Measurements from ENCODE around the gene POLR3C.
"Not testable (repeated sequence)": the region's sequence is repeated elsewhere in the genome, so short reads cannot be mapped to it uniquely, and the experiment has no call there.

POLR3C gene

DNA sequence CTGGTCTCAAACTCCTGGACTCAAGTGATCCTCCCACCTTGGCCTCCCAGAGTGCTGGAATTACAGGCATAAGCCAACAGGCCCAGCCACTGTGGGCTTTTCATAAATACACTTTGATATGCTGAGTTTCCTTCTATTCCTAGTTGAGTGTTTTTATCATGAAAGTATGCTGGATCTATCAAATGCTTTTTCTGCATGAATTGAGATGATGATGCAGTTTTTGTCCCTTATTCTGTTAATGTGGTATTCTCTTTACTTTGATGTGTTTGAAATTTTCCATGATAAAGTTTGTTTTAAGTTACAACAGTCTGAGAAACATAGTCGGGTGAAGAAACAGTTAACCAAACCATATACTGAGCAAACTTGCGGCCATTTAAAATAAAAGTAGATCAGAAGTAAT is 24.2 kb upstream of the POLR3C start:
- H3K27ac Mint-ChIP-seq = no peak overlapping the region
- peaks cover 30 to 54% of the 10 kb centered on the region in 2 donors for H3K4me1 Mint-ChIP-seq
- H3K4me3 Mint-ChIP-seq = no peak overlapping the region
- peaks cover 37 to 52% of the 10 kb centered on the region in 2 donors for H3K36me3 Mint-ChIP-seq
- DNase-seq (no peak), ATAC-seq (replicated peaks) (no peak)
- peaks cover 13 to 19% of the 10 kb centered on the region in 2 donors for H3K9me3 Mint-ChIP-seq
- H3K27me3 Mint-ChIP-seq = no peaks in the 10 kb centered on the region

GRCh38 chr1:145804235-145805045 is 19.6 kb upstream of the POLR3C start:
- H3K27ac Mint-ChIP-seq = no peak overlapping the region
- H3K27me3 Mint-ChIP-seq = no peaks in the 10 kb centered on the region
- H3K4me3 Mint-ChIP-seq = no peak overlapping the region
- H3K36me3 Mint-ChIP-seq = peaks cover 8 to 14% of the 10 kb centered on the region in 2 donors
- DNase-seq = no peak
- peaks cover 0 to 2% of the 10 kb centered on the region in 2 donors for H3K9me3 Mint-ChIP-seq
- peaks cover 34 to 57% of the 10 kb centered on the region in 2 donors for H3K4me1 Mint-ChIP-seq
- no peak for ATAC-seq (replicated peaks)

GRCh38 chr1:145805057-145805456 is 18.9 kb upstream of the POLR3C start:
- no peak overlapping the region for H3K4me3 Mint-ChIP-seq
- H3K4me1 Mint-ChIP-seq = peaks cover 32 to 54% of the 10 kb centered on the region in 2 donors
- H3K36me3 Mint-ChIP-seq = peaks cover 3 to 8% of the 10 kb centered on the region in 2 donors
- DNase-seq = no peak
- no peaks in the 10 kb centered on the region for H3K9me3 Mint-ChIP-seq
- ATAC-seq (replicated peaks) = no peak
- no peak overlapping the region for H3K27ac Mint-ChIP-seq
- H3K27me3 Mint-ChIP-seq = no peaks in the 10 kb centered on the region

GRCh38 chr1:145806408-145806807 is 17.6 kb upstream of the POLR3C start:
- Mint-ChIP-seq H3K27me3 (no peaks in the 10 kb centered on the region), H3K9me3 (no peaks in the 10 kb centered on the region), H3K4me1 (peaks cover 28 to 44% of the 10 kb centered on the region in 2 donors), H3K27ac (no peak overlapping the region), H3K36me3 (peaks cover 3 to 4% of the 10 kb centered on the region in 2 donors), H3K4me3 (no peak overlapping the region)
- ATAC-seq (replicated peaks) (no peak), DNase-seq (no peak)

DNA sequence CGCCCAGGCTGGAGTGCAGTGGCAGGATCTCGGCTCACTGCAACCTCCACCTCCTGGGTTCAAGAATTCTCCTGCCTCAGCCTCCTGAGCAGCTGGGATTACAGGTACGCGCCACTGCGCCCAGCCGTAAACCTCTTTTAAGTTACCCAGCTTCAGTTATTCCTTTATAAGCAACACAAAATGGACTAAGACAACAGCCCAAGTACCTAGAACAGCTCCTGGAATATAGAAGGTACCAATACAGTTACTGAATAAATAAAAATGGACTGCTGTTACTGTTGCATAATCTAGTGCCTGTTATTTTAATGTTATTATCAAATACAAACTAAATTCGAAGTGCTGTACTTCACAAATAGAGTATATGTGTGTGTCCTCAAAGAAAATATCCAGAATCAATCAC is 17.2 kb upstream of the POLR3C start:
- Mint-ChIP-seq H3K4me3 (no peak overlapping the region), H3K27me3 (no peaks in the 10 kb centered on the region), H3K36me3 (peaks cover 0 to 3% of the 10 kb centered on the region in 2 donors), H3K27ac (no peak overlapping the region), H3K9me3 (no peaks in the 10 kb centered on the region), H3K4me1 (peaks cover 24 to 40% of the 10 kb centered on the region in 2 donors)
- ATAC-seq (replicated peaks) (no peak), DNase-seq (no peak)

DNA sequence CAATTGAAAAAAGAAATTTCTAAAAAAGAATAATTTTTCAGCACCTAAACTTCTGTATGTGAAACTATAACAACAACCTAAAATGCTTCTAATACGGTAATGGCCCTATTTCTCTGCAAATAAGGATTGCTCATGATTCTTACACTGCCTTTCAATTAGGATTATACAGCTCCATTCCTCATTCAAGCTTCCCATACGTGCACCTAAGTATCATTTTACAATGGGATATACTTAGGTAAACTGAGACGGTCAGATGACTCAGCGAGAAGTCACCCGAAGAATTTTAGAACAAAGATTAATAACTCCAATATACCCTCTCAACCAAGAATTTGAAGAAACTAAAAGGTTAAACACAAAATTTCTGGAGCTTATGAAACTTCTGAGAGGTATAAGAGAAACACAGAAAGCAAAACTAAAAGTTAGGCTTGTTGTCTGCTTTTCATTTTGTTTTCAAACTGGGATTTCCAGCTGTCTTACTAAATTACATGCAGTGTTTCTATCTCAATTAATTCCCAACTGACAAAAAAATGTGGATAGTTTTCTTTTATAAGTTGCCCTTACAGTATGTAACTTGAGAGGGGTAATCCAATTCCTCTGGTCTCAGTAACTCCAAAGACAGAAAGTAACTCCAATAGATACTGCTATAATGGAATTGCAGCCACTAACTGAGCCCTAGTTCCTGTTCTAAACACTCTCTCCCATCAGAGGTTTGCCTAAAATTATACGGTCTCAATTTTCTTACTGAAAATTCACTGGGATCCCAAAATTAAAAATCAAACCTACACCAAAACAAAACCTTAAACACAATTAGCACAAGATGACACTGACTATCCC is 10.8 kb upstream of the POLR3C start:
- H3K9me3 Mint-ChIP-seq; H3K27ac Mint-ChIP-seq; DNase-seq; ATAC-seq (replicated peaks); H3K27me3 Mint-ChIP-seq; H3K4me1 Mint-ChIP-seq; H3K36me3 Mint-ChIP-seq; H3K4me3 Mint-ChIP-seq: not testable (repeated sequence)

- peak; percentile 38 to 42 for ATAC-seq (replicated peaks)
- H3K27me3 Mint-ChIP-seq, H3K4me1 Mint-ChIP-seq, H3K9me3 Mint-ChIP-seq, H3K36me3 Mint-ChIP-seq, DNase-seq, H3K4me3 Mint-ChIP-seq, H3K27ac Mint-ChIP-seq: not testable (repeated sequence)
Observed at GRCh38 chr1:145818095-145818494, 5.9 kb upstream of the POLR3C start.

DNA sequence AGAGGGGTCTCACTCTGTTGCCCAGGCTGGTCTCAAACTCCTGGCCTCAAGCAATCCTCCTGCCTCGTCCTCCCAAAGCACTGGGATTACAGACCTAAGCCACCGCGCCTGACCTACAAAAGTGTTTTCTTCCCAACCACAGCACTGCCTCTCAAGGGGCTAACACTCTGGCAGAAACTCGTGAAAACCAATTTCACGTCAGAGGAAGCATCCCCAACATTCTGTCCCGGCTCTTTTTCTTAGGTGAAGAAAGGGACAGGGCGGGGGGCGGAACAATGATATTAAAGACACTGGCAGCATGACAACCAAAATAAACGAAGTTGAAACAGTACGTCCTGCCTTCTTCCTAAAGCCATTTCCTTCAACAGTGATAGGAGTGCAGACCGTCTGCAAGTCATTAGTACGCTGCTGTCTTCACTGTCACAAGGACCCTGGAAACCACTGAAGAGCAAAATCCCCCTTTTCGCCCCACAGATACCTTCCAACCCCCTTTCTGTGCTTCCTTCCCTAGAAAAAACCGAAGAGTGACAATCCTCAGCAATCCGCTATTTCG is 1.1 kb upstream of the POLR3C start:
- H3K4me3 Mint-ChIP-seq; H3K9me3 Mint-ChIP-seq; DNase-seq; H3K27ac Mint-ChIP-seq; H3K27me3 Mint-ChIP-seq; ATAC-seq (replicated peaks): not testable (repeated sequence)
- Mint-ChIP-seq H3K4me1 (peaks cover 7 to 10% of the 10 kb centered on the region in 2 donors), H3K36me3 (peaks cover 13 to 22% of the 10 kb centered on the region in 2 donors)

DNA sequence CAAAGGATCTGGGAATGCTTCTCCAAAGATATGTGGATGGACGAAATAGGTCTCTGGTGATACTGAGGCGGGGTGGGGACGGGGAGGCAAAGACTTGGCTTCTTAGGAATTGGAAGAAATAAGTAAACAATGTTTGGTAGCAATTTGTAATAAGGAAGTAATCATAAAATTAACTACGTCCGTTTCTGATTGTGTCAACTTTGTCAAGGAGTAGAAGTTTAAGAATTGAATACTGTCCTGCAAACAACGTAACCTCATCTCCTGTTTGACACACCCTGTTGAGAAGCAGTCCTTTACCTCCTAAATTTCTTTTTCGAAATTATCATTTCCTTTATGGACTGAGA is 471 bp downstream of the POLR3C start:
- DNase-seq (no peak), ATAC-seq (replicated peaks) (no peak)
- Mint-ChIP-seq H3K4me1 (peaks cover 12 to 18% of the 10 kb centered on the region in 2 donors), H3K27ac (peak overlapping the region; percentile 97), H3K9me3 (no peaks in the 10 kb centered on the region), H3K4me3 (peak overlapping the region; percentile 93 to 99), H3K27me3 (no peaks in the 10 kb centered on the region), H3K36me3 (peaks cover 25 to 33% of the 10 kb centered on the region in 2 donors)

- ATAC-seq (replicated peaks) (no peak), DNase-seq (no peak)
- Mint-ChIP-seq H3K36me3 (peaks cover 39 to 44% of the 10 kb centered on the region in 2 donors), H3K27ac (no peak overlapping the region), H3K4me1 (peaks cover 12 to 18% of the 10 kb centered on the region in 2 donors), H3K27me3 (no peaks in the 10 kb centered on the region), H3K9me3 (no peaks in the 10 kb centered on the region), H3K4me3 (no peak overlapping the region)
Observed at GRCh38 chr1:145826030-145826429, 2.0 kb downstream of the POLR3C start.

DNA sequence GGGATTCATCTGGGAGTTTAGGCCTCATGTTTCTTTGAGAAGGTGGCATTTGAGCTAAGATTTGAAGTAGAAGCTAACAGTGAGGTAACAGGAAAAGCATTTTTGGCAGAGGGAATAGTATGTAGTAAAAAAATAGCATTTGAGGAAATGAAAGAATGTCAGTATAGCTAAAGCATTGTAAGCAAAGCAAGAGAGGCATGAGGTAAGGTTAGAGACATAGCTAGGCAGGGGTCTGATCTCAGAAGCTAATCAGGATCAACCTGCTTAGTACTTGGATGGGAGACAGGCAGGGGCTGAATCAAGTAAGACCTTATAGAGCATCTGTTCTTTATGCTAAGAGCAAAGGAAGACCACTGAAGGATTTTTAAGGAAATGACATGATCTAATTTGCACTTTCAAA is 4.0 kb downstream of the POLR3C start:
- Mint-ChIP-seq H3K36me3 (peaks cover 49 to 58% of the 10 kb centered on the region in 2 donors), H3K27me3 (no peaks in the 10 kb centered on the region), H3K4me3 (no peak overlapping the region), H3K9me3 (no peaks in the 10 kb centered on the region), H3K27ac (peak overlapping the region; percentile 10), H3K4me1 (peaks cover 11 to 18% of the 10 kb centered on the region in 2 donors)
- DNase-seq = no peak
- ATAC-seq (replicated peaks) = no peak

DNA sequence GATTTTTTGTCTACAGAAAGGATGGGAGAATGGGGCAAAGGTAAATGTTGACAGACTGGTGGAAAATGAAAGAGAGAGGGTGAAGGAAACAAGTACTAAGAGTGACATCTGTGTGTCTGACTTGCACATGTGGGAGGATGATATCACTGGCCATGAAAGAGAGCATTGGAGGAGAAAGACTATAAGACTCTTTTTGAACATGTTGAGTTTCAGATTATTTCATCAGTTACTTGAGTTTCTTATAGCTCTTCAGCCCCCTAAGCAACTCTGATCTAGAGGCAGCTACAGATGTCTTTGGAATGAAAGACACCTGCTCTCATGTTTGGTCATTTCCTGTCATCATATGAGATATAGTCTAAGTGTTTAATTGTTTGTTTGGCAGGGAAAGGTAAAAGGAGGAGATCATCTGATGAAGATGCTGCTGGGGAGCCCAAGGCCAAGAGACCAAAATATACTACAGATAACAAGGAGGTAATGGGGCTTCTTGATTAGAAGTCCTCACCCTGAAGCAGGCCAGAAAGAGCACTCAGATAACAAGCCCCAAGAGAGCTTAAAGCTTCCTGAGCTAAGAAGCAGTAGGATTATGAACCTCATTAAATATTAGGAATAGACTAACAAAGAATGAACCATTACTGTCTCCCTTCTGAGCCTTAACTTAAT is 4.5 kb downstream of the POLR3C start:
- Mint-ChIP-seq H3K9me3 (no peaks in the 10 kb centered on the region), H3K27me3 (no peaks in the 10 kb centered on the region), H3K36me3 (peaks cover 53 to 63% of the 10 kb centered on the region in 2 donors), H3K4me3 (no peak overlapping the region), H3K4me1 (peaks cover 11 to 18% of the 10 kb centered on the region in 2 donors), H3K27ac (peak overlapping the region; percentile 10)
- ATAC-seq (replicated peaks) (no peak), DNase-seq (no peak)

GRCh38 chr1:145830810-145831209 is 6.8 kb downstream of the POLR3C start:
- Mint-ChIP-seq H3K36me3 (peaks cover 58 to 69% of the 10 kb centered on the region in 2 donors), H3K4me1 (peaks cover 11 to 16% of the 10 kb centered on the region in 2 donors)
- not testable (repeated sequence) for DNase-seq; H3K9me3 Mint-ChIP-seq; ATAC-seq (replicated peaks); H3K27ac Mint-ChIP-seq; H3K4me3 Mint-ChIP-seq; H3K27me3 Mint-ChIP-seq

DNA sequence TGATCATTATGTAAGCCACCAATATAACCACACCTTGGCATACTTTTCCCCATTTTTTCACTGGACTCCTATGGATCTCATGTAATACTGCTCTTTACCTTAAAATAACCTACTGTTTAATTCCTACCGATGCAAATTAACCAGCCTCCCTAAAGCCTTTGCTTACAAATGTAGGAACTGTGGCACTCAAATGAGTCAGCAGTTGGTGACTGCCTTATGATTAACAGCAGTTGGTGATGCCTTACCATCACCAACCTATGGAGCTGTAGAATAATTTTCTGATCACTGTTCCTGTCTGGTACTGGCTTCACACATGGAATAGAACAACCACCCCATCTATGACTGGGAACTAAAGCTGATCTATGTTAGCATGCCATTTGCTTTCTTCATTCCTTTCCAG is 13.7 kb downstream of the POLR3C start:
- ATAC-seq (replicated peaks) (no peak), DNase-seq (no peak)
- H3K4me3 Mint-ChIP-seq = no peak overlapping the region
- no peaks in the 10 kb centered on the region for H3K4me1 Mint-ChIP-seq
- peaks cover 35 to 64% of the 10 kb centered on the region in 2 donors for H3K36me3 Mint-ChIP-seq
- H3K27ac Mint-ChIP-seq = no peak overlapping the region
- H3K9me3 Mint-ChIP-seq = no peaks in the 10 kb centered on the region
- H3K27me3 Mint-ChIP-seq = no peaks in the 10 kb centered on the region

All from stimulated activated naive B cell treated with anti-CD40 and anti-IgM and Interleukin-4, amounts not matched to agents 10 μg/mL and 1 μg/mL and 100 μg/mL, for 72 hours (primary cell).